ENCODE results near the gene ATP9A.

- TF ChIP-seq CTCF (IDR thresholded peaks at IDR 0.05; ENCODE audit: low read depth, low read length, missing input control) (no peak), REST (IDR thresholded peaks at IDR 0.05) (no peak), RXRA (IDR thresholded peaks at IDR 0.05) (no peak)
Measured at GRCh38 chr20:51609251-51609650, 158.9 kb downstream of the ATP9A start.

All from liver (tissue), 3 donors.